ENCODE measurements around the gene ANKRD52.

DNA sequence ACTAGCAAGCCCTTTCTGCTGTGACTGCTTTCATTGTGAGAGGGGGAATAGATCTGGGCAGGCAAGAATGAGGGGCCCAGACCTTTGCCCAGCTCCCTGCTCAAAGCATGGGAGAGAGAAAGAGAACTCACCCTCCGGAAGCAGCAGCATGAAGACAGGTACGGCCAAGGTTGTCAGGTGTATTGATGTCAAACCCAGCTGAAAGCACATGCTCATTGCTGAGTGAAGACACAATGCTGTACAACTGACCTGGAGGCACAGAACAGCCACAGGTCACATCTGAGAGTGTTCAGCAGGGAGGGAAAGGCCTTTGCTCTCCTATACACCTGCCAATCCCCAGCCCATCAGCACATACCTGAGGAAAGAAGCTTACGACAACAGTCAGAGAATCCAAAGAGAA, 5.5 kb downstream of the ANKRD52 start:
- TF ChIP-seq, protein P1, sequence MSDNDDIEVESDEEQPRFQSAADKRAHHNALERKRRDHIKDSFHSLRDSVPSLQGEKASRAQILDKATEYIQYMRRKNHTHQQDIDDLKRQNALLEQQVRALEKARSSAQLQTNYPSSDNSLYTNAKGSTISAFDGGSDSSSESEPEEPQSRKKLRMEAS (IDR thresholded peaks at IDR 0.05; ENCODE audit: insufficient read depth, insufficient read length) = no peak
- TF ChIP-seq, protein P2, sequence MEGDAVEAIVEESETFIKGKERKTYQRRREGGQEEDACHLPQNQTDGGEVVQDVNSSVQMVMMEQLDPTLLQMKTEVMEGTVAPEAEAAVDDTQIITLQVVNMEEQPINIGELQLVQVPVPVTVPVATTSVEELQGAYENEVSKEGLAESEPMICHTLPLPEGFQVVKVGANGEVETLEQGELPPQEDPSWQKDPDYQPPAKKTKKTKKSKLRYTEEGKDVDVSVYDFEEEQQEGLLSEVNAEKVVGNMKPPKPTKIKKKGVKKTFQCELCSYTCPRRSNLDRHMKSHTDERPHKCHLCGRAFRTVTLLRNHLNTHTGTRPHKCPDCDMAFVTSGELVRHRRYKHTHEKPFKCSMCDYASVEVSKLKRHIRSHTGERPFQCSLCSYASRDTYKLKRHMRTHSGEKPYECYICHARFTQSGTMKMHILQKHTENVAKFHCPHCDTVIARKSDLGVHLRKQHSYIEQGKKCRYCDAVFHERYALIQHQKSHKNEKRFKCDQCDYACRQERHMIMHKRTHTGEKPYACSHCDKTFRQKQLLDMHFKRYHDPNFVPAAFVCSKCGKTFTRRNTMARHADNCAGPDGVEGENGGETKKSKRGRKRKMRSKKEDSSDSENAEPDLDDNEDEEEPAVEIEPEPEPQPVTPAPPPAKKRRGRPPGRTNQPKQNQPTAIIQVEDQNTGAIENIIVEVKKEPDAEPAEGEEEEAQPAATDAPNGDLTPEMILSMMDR (IDR thresholded peaks at IDR 0.05; ENCODE audit: extremely low read depth in 1 of 2, insufficient read depth in 1 of 2, low read depth in 1 of 2, low read length in 2 of 2) = no peak
- TF ChIP-seq EZH2 (IDR thresholded peaks at IDR 0.05; ENCODE audit: borderline replicate concordance, low read depth, low read length, severe bottlenecking) = no peak
- TF ChIP-seq JUN (IDR thresholded peaks at IDR 0.05; ENCODE audit: borderline replicate concordance, insufficient read depth, insufficient read length, low read depth) = no peak
- no peak for TF ChIP-seq POLR2A (IDR thresholded peaks at IDR 0.05; ENCODE audit: low read depth, low read length)
